Activated CD8-positive, alpha-beta memory T cell treated with anti-CD3 and anti-CD28 coated beads, Interleukin-2, amount 50 U/mL, for 1 hour (primary cell): Measurements from ENCODE around the gene FGF14.
"Not testable (repeated sequence)": the region's sequence is repeated elsewhere in the genome, so short reads cannot be mapped to it uniquely, and the experiment has no call there.

ENCODE experiments used
- DNase-seq: peaks from one replicate; pipeline ENCODE4 v3.0.0-alpha.2; 2020; ENCODE audit errors: extremely low read depth

Gene FGF14

DNA sequence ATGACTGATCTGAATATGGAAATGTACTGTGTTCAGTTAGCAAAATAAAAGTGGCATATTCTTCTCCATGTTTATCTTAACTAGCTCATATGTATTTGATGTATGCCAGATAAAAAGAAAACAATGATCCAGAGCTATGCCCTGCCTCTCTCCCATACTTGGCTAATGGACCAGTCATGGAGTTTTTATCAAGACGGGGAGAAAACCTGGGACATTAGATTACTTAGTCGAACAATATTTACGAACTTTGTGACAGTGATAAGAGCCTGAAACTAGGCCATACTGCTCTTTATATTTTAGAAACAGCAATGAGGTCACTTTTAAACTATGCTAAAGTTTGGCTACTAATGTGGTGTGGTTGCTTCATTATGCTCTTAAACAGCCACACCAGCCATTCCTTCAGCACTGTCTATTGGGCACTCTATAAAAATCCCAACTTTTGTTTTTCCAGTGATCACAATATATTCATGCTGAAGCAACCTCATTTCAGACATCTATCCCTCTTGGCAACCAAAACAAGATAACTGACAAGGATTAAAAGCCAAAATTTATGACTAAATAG is 265.0 kb downstream of the FGF14 start:
- no peak for DNase-seq

GRCh38 chr13:102132777-102133295 is 269.0 kb downstream of the FGF14 start:
- DNase-seq: no peak

- no peak for DNase-seq
Observed at GRCh38 chr13:102131246-102131645, 270.6 kb downstream of the FGF14 start.

DNA sequence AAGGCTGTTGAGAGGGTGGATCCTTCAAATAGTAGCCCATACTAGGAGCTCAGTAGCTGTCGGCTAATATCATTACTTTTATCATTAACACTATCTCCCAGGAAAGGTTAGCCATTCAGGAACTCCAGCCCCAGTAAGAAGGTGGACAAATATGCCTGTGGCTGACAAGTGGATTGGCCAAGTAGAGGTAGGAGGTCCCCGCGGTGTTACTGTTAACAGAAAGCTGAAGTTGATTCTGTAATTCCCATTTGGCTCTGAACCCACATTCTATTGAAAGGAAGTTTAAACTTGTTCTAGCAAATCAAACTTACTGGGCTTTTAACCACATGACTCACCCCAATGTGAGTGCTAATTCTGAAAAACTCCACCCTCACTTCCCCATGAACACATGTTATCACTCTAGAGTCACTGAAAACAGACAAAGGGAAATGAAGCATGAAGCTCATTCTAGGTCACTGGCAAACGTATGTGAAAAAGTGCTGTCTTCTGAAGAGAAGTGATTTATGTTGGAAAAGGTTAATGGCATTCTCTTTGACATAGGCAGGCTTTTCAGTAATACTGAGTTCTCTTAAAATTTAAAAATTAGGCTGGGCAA is 273.5 kb downstream of the FGF14 start:
- DNase-seq: no peak

DNA sequence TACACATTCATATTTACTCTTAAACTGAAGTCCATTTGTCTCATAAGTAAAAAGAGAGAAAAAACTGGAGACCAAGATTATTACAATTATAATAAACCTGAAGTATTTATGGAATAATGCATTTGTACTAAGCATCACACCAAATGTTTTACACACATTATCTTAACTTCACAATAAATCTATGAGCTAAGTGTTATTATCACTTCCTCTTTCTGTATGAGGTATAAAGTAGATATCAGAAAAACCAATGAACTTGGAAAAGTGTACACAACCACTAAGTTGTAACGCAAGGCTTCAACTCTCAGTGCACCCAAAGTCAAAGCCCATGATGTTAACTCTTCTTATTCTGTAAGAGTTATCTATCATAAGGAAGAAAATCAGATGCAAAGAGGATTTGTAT is 274.7 kb downstream of the FGF14 start:
- no peak for DNase-seq

GRCh38 chr13:102122147-102122546 is 279.7 kb downstream of the FGF14 start:
- DNase-seq: no peak

- DNase-seq: no peak
Observed at GRCh38 chr13:102117175-102117831, 284.5 kb downstream of the FGF14 start.

DNA sequence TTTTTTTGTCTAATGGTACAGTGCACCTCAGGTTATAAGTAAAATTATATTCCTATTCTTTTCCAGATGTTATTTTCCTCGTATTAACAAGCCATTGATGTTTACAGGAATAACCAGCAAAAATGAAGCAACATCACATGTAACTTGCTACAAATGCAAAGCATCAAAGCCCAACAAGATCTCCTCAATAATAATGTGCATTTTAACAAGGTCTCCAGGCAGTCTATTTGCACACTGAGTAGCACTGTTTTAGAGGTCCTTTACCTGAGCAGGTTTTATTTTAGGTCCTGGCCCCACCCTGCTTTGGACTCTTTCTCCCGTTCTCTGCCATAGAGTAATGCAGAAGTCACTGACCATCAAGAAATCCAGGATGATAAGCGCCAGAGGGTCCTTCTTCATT is 298.4 kb downstream of the FGF14 start:
- no peak for DNase-seq

DNA sequence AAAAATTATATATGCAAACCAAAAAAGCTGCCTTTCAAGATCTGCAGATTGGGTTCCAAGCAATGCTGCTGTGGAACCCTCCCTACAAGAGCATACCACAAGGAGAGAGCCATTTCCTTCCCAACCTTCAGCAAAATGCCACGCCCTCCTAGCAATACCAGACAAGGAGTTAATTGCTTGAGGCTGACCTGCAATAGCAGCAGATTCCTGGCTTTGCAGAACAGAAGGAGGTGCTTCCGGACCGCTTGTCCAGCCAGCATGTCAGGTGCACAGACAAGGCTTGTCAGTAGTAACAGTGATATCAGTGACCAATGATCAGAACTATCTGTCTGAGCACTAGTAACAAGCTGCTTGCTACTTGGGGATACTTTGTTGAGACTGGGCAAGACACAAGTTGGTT is 301.6 kb downstream of the FGF14 start:
- DNase-seq: no peak

- DNase-seq: no peak
Observed at GRCh38 chr13:102097708-102098107, 304.1 kb downstream of the FGF14 start.

- DNase-seq: not testable (repeated sequence)
Observed at GRCh38 chr13:102093288-102093687, 308.6 kb downstream of the FGF14 start.

DNA sequence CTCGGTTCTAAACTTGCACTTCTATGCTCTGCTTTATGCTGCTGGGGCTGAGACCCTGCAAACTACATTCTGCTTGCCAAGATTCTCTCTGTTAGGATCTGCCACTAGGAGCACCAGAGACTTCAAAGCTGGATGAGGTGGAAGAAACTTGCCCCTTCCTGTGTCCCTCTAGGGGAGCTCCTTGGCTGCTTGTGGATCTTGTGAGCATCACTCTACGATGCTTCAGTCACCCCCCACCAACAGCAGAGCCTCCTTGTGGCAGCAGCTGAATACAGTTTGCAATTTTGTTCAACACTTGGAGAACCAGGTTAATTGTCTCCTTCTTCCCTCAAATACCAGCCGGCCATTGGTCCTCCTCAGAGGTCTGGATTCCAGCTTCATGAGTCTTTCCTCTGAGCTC is 310.6 kb downstream of the FGF14 start:
- no peak for DNase-seq

DNA sequence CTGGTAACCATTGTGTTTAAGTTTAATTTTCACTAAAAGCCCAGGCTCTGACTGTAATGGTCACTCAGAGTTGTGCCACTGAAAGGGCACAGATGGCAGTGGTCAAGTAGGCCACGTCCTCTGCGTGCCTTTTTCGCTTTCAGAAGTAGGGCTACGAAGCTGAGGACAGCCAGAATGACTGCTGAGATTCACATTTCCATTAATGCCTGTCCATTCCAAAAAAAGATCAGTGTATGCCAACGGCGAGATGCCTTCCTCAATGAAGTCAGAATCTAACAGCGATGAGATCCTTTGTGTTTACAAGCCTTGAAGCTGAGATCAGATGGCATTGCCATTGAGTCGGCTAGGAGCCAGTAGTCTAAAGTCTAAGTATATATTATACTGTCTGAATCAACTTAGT is 311.3 kb downstream of the FGF14 start:
- DNase-seq: no peak

GRCh38 chr13:102089722-102090121 is 312.1 kb downstream of the FGF14 start:
- no peak for DNase-seq

DNA sequence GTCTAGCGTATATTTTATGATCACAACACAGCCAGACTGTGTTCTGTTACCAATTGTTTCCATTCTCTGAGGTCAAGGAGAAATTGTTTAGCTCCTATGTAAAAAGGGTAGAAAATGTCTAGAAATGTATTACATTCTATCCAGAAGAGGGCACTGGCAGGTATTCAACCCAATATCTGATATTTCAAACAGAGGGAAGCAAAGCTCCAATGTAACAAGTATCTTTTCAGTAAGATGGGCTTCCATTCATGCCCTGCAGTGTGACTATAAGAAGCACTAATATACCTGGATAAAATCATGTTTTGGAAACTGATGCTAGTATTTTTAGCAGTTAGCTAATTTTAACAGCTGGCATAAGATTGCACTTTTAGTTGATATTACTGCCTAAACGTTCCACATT is 312.7 kb downstream of the FGF14 start:
- DNase-seq: no peak

DNA sequence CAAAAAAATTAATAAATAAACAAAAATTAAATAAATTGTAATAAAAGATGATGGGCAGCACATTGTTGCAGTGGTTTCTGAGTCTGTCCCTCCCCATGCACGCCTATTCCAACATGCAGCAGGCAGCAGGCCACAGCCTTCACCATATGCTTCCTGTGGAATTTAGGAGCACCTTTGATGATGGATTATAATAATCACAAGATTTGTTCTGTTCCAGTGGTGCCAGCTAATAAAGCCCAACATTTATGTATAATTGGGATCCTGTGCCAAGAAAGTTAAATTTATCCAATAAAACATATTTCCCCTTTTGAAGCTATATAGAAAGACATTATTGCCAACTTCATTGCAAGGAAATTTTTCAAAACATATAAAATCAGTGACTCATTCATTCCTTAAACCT is 328.6 kb downstream of the FGF14 start:
- no peak for DNase-seq

GRCh38 chr13:102071711-102072110 is 330.1 kb downstream of the FGF14 start:
- DNase-seq: no peak

DNA sequence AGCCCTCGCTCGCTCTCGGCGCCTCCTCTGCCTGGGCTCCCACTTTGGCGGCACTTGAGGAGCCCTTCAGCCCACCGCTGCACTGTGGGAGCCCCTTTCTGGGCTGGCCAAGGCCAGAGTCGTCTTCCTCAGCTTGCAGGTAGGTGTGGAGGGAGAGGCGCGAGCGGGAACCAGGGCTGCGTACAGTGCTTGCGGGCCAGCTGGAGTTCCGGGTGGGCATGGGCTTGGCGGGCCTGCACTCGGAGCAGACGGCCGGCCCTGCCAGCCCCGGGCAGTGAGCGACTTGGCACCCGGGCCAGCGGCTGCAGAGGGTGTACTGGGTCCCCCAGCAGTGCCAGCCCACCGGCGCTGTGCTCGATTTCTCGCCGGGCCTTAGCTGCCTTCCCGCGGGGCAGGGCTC is 333.5 kb downstream of the FGF14 start:
- not testable (repeated sequence) for DNase-seq

- no peak for DNase-seq
Observed at GRCh38 chr13:102055090-102055779, 346.6 kb downstream of the FGF14 start.

GRCh38 chr13:102049853-102050252 is 352.0 kb downstream of the FGF14 start:
- DNase-seq: no peak

- DNase-seq: no peak
Observed at GRCh38 chr13:102045731-102046130, 356.1 kb downstream of the FGF14 start.

- DNase-seq: no peak
Observed at GRCh38 chr13:102042746-102043145, 359.1 kb downstream of the FGF14 start.

DNA sequence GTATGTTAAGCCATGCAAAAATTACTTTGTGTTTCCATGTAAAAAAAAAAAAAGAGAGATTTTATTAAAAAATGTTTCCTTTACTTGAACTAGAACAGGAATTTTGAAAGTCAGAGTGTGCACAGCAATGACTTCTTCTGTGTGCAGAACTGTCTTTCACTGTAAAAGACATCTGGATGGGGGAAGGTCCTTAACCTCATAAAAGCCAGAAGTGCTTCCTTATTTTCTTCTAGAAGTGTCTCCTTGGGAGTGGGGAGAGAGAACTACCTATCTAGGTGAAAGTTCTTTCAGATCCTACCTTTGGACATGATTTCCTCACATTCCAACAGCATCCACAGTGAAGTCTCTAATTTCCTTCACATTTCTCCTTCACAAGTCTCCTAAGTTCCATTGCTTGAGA is 360.3 kb downstream of the FGF14 start:
- DNase-seq: no peak
